ENCODE measurements around the gene HSCB. TPM values are rescaled to one million over a fixed set of nuclear protein-coding genes. Genes with fewer than 3 reads are reported as not detected.
"Not testable (repeated sequence)": the region's sequence is repeated elsewhere in the genome, so short reads cannot be mapped to it uniquely, and the experiment has no call there.

The HSCB gene
- total RNA-seq, 1 donor from 2014 or later: 15.0 TPM

GRCh38 chr22:28800308-28801041 is 58.6 kb downstream of the HSCB start, which contains the start of gene XBP1:
Gene XBP1, minus strand, starts transcription at chr22:28800569.
- peak within 1 kb of the TSS; percentile 91 for H3K4me3 Mint-ChIP-seq
- H3K36me3 Mint-ChIP-seq: peaks cover 15% of the 10 kb centered on the region
- peaks cover 26% of the 10 kb centered on the region for H3K4me1 Mint-ChIP-seq
- peak within 1 kb of the TSS; percentile 100 for H3K27ac Mint-ChIP-seq
- TF ChIP-seq, protein P1, sequence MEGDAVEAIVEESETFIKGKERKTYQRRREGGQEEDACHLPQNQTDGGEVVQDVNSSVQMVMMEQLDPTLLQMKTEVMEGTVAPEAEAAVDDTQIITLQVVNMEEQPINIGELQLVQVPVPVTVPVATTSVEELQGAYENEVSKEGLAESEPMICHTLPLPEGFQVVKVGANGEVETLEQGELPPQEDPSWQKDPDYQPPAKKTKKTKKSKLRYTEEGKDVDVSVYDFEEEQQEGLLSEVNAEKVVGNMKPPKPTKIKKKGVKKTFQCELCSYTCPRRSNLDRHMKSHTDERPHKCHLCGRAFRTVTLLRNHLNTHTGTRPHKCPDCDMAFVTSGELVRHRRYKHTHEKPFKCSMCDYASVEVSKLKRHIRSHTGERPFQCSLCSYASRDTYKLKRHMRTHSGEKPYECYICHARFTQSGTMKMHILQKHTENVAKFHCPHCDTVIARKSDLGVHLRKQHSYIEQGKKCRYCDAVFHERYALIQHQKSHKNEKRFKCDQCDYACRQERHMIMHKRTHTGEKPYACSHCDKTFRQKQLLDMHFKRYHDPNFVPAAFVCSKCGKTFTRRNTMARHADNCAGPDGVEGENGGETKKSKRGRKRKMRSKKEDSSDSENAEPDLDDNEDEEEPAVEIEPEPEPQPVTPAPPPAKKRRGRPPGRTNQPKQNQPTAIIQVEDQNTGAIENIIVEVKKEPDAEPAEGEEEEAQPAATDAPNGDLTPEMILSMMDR (IDR thresholded peaks at IDR 0.05; ENCODE audit: unreplicated experiment): no peak
- peak; percentile 87 to 96 for DNase-seq (ENCODE audit: low spot score in 2 of 2, unreplicated experiment in 2 of 2)
- H3K27me3 Mint-ChIP-seq (ENCODE audit: low read depth): no peaks in the 10 kb centered on the region
- H3K9me3 Mint-ChIP-seq: no peaks in the 10 kb centered on the region

DNA sequence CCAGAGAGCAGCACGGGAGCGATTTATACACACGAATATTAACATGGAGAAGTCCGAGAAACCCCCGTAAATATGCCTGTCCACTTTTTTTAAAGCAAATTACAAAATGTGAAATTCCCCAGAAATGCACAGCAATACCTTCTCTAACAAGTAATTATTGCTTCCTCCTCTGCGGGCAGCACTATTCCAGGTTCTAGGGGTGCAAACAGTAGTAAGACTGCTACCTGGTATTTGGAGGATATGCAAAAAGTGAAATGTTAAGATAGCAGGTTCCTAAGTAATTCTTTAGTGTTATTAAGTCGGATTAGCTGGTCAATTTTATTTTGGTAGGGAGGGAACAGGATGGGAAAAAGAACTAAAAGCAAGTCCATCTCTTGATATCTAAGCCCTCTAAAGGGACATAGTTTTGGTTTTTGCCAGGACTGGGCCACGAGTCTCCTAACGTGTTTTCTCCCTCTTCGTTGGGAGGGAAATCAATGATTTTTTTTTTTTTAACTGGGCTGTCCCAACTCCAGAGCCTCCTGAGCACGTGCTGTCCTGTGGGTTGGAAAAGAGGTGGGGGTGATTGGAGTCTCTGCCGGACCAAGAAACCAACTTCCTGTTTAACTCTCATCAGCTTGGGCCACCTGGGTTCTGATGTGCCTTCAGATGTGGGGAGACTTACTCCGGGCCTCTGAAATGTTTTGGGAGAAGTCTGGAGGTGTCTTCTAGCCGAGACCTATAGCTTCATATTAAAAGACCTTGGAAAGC is 60.2 kb downstream of the HSCB start:
- no peaks in the 10 kb centered on the region for H3K9me3 Mint-ChIP-seq
- H3K36me3 Mint-ChIP-seq: peaks cover 3% of the 10 kb centered on the region
- TF ChIP-seq, protein P1 (IDR thresholded peaks at IDR 0.05; ENCODE audit: unreplicated experiment): no peak
- peaks cover 26% of the 10 kb centered on the region for H3K4me1 Mint-ChIP-seq
- peak overlapping the region; percentile 50 for H3K4me3 Mint-ChIP-seq
- H3K27me3 Mint-ChIP-seq (ENCODE audit: low read depth): no peaks in the 10 kb centered on the region
- peak overlapping the region; percentile 83 for H3K27ac Mint-ChIP-seq
- no peak for DNase-seq (ENCODE audit: low spot score in 2 of 2, unreplicated experiment in 2 of 2)

- no peak for DNase-seq (ENCODE audit: low spot score in 2 of 2, unreplicated experiment in 2 of 2)
- H3K4me3 Mint-ChIP-seq: peak overlapping the region; percentile 50
- peak overlapping the region; percentile 83 for H3K27ac Mint-ChIP-seq
- H3K4me1 Mint-ChIP-seq: peaks cover 26% of the 10 kb centered on the region
- no peaks in the 10 kb centered on the region for H3K27me3 Mint-ChIP-seq (ENCODE audit: low read depth)
- H3K36me3 Mint-ChIP-seq: peaks cover 3% of the 10 kb centered on the region
- no peaks in the 10 kb centered on the region for H3K9me3 Mint-ChIP-seq
- TF ChIP-seq, protein P1 (IDR thresholded peaks at IDR 0.05; ENCODE audit: unreplicated experiment): no peak
These were observed 60.8 kb downstream of the HSCB start for GRCh38 chr22:28802595-28803123.

- not testable (repeated sequence) for H3K27ac Mint-ChIP-seq; H3K36me3 Mint-ChIP-seq; DNase-seq (ENCODE audit: low spot score in 2 of 2, unreplicated experiment in 2 of 2); H3K4me3 Mint-ChIP-seq; H3K9me3 Mint-ChIP-seq; H3K27me3 Mint-ChIP-seq (ENCODE audit: low read depth)
- H3K4me1 Mint-ChIP-seq: peaks cover 17% of the 10 kb centered on the region
These were observed 63.6 kb downstream of the HSCB start for GRCh38 chr22:28805426-28805825.

Other genes starting within 250 kb of the HSCB start
- gene TTC28, start 62.2 kb upstream of the HSCB start, total RNA-seq: 91.7 to 95.9 TPM (median 92.7 TPM) in 3 replicates
- gene CHEK2, start 219 bp upstream of the HSCB start, total RNA-seq: 22.9 to 25.0 TPM (median 24.2 TPM) in 3 replicates
- gene CCDC117, start 30.7 kb downstream of the HSCB start, total RNA-seq: 22.4 to 22.9 TPM (median 22.8 TPM) in 3 replicates
- 71.9 to 73.1 TPM (median 72.7 TPM) in 3 replicates for gene XBP1, start 58.5 kb downstream of the HSCB start, total RNA-seq
- gene ZNRF3, start 141.5 kb downstream of the HSCB start, total RNA-seq: 35.9 to 37.3 TPM (median 36.4 TPM) in 3 replicates